GM06990 (cell line): ENCODE results near the gene LCN12.

Experiments used
- DNase-seq: peaks from one replicate; pipeline ENCODE4 v3.0.0-alpha.2; 2011; ENCODE audit not compliant: insufficient read length; ENCODE audit errors: extremely low read depth
- H3K27me3 ChIP-seq: replicated peaks from 2 replicates; pipeline ENCODE4 v1.6.0; 2011; ENCODE audit warnings: low read length; ENCODE audit not compliant: control insufficient read depth, insufficient read depth
- H3K36me3 ChIP-seq: 2 replicates; pipeline ENCODE4 v1.5.1; 2011; ENCODE audit warnings: low read length; ENCODE audit not compliant: control insufficient read depth, insufficient read depth
- H3K4me3 ChIP-seq: replicated peaks from 2 replicates; pipeline ENCODE4 v1.5.1; 2011; ENCODE audit warnings: low read depth, mild to moderate bottlenecking, control low read depth, low read length
- CTCF ChIP-seq: IDR thresholded peaks from 2 replicates; pipeline ENCODE4 v1.5.1; 2011; ENCODE audit warnings: low read length, control low read depth, mild to moderate bottlenecking, inconsistent platforms; ENCODE audit not compliant: insufficient read depth, poor library complexity, severe bottlenecking

LCN12 gene

GRCh38 chr9:136975644-136976043 lies 23.6 kb downstream of the LCN12 start:
- no peaks in the 10 kb centered on the region for H3K36me3 ChIP-seq
- no peak for DNase-seq
- H3K27me3 ChIP-seq = peaks cover 2% of the 10 kb centered on the region; the same call in 1 of the 2 replicates
- no peak overlapping the region for H3K4me3 ChIP-seq
- peak; percentile 23 for TF ChIP-seq CTCF

GRCh38 chr9:136977223-136977622 lies 25.1 kb downstream of the LCN12 start, which contains the start of gene PTGDS:
PTGDS (plus strand) TSS chr9:136977504; CDS start chr9:136977579, 75 bp downstream.
- no peak for TF ChIP-seq CTCF
- DNase-seq = no peak
- Histone ChIP-seq H3K4me3 (no peak within 1 kb of the TSS), H3K36me3 (no peaks in the 10 kb centered on the region), H3K27me3 (peaks cover 2% of the 10 kb centered on the region; the same call in 1 of the 2 replicates)

- Histone ChIP-seq H3K27me3 (peaks cover 2% of the 10 kb centered on the region; the same call in 1 of the 2 replicates), H3K4me3 (no peak overlapping the region), H3K36me3 (no peaks in the 10 kb centered on the region)
- TF ChIP-seq CTCF = no peak
- DNase-seq = no peak
Measured at GRCh38 chr9:136977649-136978072, 25.6 kb downstream of the LCN12 start.

GRCh38 chr9:136978073-136978864 lies 26.2 kb downstream of the LCN12 start:
- no peak for TF ChIP-seq CTCF
- Histone ChIP-seq H3K27me3 (peaks cover 2% of the 10 kb centered on the region; the same call in 1 of the 2 replicates), H3K4me3 (no peak overlapping the region), H3K36me3 (no peaks in the 10 kb centered on the region)
- DNase-seq = no peak

GRCh38 chr9:136978865-136979544 lies 26.9 kb downstream of the LCN12 start:
- no peak for DNase-seq
- Histone ChIP-seq H3K4me3 (no peak overlapping the region), H3K36me3 (no peaks in the 10 kb centered on the region)

More at GRCh38 chr9:136978865-136979544, 26.9 kb downstream of the LCN12 start:
- TF ChIP-seq CTCF = no peak
- peaks cover 2% of the 10 kb centered on the region; the same call in 1 of the 2 replicates for H3K27me3 ChIP-seq
